ENCODE results near the gene MTARC2.

GRCh38 chr1:220791956-220792355 lies 43.8 kb downstream of the MTARC2 start:
- TF ChIP-seq CTCF (IDR thresholded peaks at IDR 0.05): no peak
- no peak for TF ChIP-seq POLR2A (IDR thresholded peaks at IDR 0.05)
- TF ChIP-seq POLR2AphosphoS5 (IDR thresholded peaks at IDR 0.05): no peak

Measured in stomach (tissue), 4 donors.